Chondrocyte (in vitro differentiated cells): ENCODE measurements around the gene USP36. TPM values are rescaled to one million over a fixed set of nuclear protein-coding genes. Genes with fewer than 3 reads are reported as not detected.

Experiments used
- DNase-seq: peaks from one replicate; pipeline ENCODE4 v3.0.0; 2021; ENCODE audit warnings: mixed read lengths, low spot score
- H3K27ac Mint-ChIP-seq: one replicate; pipeline ENCODE4 v1.8.0; 2021; ENCODE audit warnings: mild to moderate bottlenecking, moderate library complexity, mixed read lengths; ENCODE audit not compliant: unreplicated experiment
- H3K27me3 Mint-ChIP-seq: 2 replicates; pipeline ENCODE4 v1.8.0; 2021; ENCODE audit warnings: low read depth, mixed read lengths
- H3K36me3 Mint-ChIP-seq: 2 replicates; pipeline ENCODE4 v1.8.0; 2021; ENCODE audit warnings: low read depth, mixed read lengths
- H3K4me1 Mint-ChIP-seq: 2 replicates; pipeline ENCODE4 v1.8.0; 2021; ENCODE audit warnings: low read depth, mild to moderate bottlenecking, mixed read lengths
- H3K4me3 Mint-ChIP-seq: one replicate; pipeline ENCODE4 v1.8.0; 2021; ENCODE audit warnings: mild to moderate bottlenecking, moderate library complexity, mixed read lengths; ENCODE audit not compliant: unreplicated experiment
- H3K9me3 Mint-ChIP-seq: 2 replicates; pipeline ENCODE4 v1.8.0; 2021; ENCODE audit warnings: low read depth, mixed read lengths
- total RNA-seq: library from RNA; stranded (reverse); gene quantifications from 3 replicates; pipeline ENCODE4 v1.2.1, GENCODE V29; 2021
- TF ChIP-seq, protein P1 (sequence below): fragments of 200-600 bp; sonication (generic); IDR thresholded peaks from 2 replicates; pipeline ENCODE4 v1.5.0; 2021; ENCODE audit warnings: antibody characterized with exemption, mild to moderate bottlenecking, moderate library complexity

USP36 gene
- total RNA-seq, 1 donor from 2014 or later, result 45.1 TPM

- H3K9me3 Mint-ChIP-seq, result no peaks in the 10 kb centered on the region
- peaks cover 27% of the 10 kb centered on the region for H3K4me1 Mint-ChIP-seq
- no peak for DNase-seq
- no peak overlapping the region for H3K4me3 Mint-ChIP-seq
- no peaks in the 10 kb centered on the region for H3K36me3 Mint-ChIP-seq
- TF ChIP-seq, protein P1, sequence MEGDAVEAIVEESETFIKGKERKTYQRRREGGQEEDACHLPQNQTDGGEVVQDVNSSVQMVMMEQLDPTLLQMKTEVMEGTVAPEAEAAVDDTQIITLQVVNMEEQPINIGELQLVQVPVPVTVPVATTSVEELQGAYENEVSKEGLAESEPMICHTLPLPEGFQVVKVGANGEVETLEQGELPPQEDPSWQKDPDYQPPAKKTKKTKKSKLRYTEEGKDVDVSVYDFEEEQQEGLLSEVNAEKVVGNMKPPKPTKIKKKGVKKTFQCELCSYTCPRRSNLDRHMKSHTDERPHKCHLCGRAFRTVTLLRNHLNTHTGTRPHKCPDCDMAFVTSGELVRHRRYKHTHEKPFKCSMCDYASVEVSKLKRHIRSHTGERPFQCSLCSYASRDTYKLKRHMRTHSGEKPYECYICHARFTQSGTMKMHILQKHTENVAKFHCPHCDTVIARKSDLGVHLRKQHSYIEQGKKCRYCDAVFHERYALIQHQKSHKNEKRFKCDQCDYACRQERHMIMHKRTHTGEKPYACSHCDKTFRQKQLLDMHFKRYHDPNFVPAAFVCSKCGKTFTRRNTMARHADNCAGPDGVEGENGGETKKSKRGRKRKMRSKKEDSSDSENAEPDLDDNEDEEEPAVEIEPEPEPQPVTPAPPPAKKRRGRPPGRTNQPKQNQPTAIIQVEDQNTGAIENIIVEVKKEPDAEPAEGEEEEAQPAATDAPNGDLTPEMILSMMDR, result peak; percentile 74
- no peaks in the 10 kb centered on the region for H3K27me3 Mint-ChIP-seq
- H3K27ac Mint-ChIP-seq, result peak overlapping the region; percentile 59
Measured at GRCh38 chr17:78842881-78843565, 2.4 kb upstream of the USP36 start.

GRCh38 chr17:78840530-78840779 is 159 bp downstream of the USP36 start:
- TF ChIP-seq, protein P1, result no peak
- DNase-seq, result no peak
- peak overlapping the region; percentile 93 for H3K27ac Mint-ChIP-seq
- peaks cover 35% of the 10 kb centered on the region for H3K4me1 Mint-ChIP-seq
- no peaks in the 10 kb centered on the region for H3K27me3 Mint-ChIP-seq
- H3K36me3 Mint-ChIP-seq, result peaks cover 15% of the 10 kb centered on the region
- H3K4me3 Mint-ChIP-seq, result peak overlapping the region; percentile 86
- H3K9me3 Mint-ChIP-seq, result no peaks in the 10 kb centered on the region

- Mint-ChIP-seq H3K27ac (peak overlapping the region; percentile 95), H3K36me3 (peaks cover 17% of the 10 kb centered on the region), H3K9me3 (no peaks in the 10 kb centered on the region), H3K27me3 (no peaks in the 10 kb centered on the region), H3K4me1 (peaks cover 35% of the 10 kb centered on the region), H3K4me3 (peak overlapping the region; percentile 86)
- DNase-seq, result peak; percentile 81
- TF ChIP-seq, protein P1, result no peak
Measured at GRCh38 chr17:78839762-78840529, 668 bp downstream of the USP36 start.

- Mint-ChIP-seq H3K36me3 (peaks cover 17% of the 10 kb centered on the region), H3K27me3 (no peaks in the 10 kb centered on the region), H3K9me3 (no peaks in the 10 kb centered on the region), H3K27ac (peak overlapping the region; percentile 95), H3K4me1 (peaks cover 35% of the 10 kb centered on the region), H3K4me3 (peak overlapping the region; percentile 86)
- DNase-seq, result no peak
- TF ChIP-seq, protein P1, result no peak
Measured at GRCh38 chr17:78839235-78839761, 1.3 kb downstream of the USP36 start.

- Mint-ChIP-seq H3K4me3 (peak overlapping the region; percentile 86), H3K9me3 (no peaks in the 10 kb centered on the region), H3K27ac (peak overlapping the region; percentile 95), H3K27me3 (no peaks in the 10 kb centered on the region), H3K36me3 (peaks cover 19% of the 10 kb centered on the region), H3K4me1 (peaks cover 32% of the 10 kb centered on the region)
- DNase-seq, result no peak
- TF ChIP-seq, protein P1, result no peak
Measured at GRCh38 chr17:78838574-78839005, 2.0 kb downstream of the USP36 start.
